HFF-Myc (cell line): ENCODE data around the gene EP400.

Experiments
- DNase-seq: peaks from one replicate; pipeline ENCODE4 v3.0.0-alpha.2; 2011; ENCODE audit warnings: low read depth; ENCODE audit errors: extremely low read depth
- H3K4me3 ChIP-seq: replicated peaks from 2 replicates; pipeline ENCODE4 v1.5.1; 2011; ENCODE audit warnings: low read depth, mild to moderate bottlenecking, control low read depth, low read length
- CTCF ChIP-seq: IDR thresholded peaks from 2 replicates; pipeline ENCODE4 v1.5.1; 2012; ENCODE audit warnings: mild to moderate bottlenecking, low read depth, low read length, control low read depth; ENCODE audit errors: missing control alignments

The EP400 gene

GRCh38 chr12:131949431-131950181 lies at the start of gene EP400:
Gene EP400 (plus strand): TSS chr12:131949942. CDS start chr12:131960620, 10,678 bp downstream.
- DNase-seq: peak; percentile 52
- TF ChIP-seq CTCF: peak; percentile 14
- H3K4me3 ChIP-seq: peak within 1 kb of the TSS; percentile 92

DNA sequence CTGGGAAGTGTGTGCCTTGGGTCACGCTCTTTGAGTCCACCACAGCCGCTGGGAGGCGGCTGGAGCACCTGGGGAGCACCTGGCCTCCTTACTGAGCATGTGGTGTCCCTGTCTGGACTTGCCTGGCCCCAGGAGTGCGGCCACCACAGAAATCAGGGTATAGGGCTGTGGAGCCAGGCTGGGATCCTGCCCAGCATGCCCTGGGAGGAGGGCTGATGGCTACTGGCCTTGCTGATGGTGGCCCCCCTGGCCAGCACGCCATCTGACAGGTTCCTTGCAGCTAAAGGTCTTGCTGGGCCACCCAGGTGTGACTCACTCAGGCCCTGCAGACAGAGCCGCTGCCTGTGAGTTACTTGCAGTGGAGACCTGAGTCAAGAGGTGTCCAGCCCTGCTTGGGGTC lies 49.3 kb upstream of the EP400 start:
- no peak for TF ChIP-seq CTCF
- H3K4me3 ChIP-seq: no peak overlapping the region
- DNase-seq: no peak

DNA sequence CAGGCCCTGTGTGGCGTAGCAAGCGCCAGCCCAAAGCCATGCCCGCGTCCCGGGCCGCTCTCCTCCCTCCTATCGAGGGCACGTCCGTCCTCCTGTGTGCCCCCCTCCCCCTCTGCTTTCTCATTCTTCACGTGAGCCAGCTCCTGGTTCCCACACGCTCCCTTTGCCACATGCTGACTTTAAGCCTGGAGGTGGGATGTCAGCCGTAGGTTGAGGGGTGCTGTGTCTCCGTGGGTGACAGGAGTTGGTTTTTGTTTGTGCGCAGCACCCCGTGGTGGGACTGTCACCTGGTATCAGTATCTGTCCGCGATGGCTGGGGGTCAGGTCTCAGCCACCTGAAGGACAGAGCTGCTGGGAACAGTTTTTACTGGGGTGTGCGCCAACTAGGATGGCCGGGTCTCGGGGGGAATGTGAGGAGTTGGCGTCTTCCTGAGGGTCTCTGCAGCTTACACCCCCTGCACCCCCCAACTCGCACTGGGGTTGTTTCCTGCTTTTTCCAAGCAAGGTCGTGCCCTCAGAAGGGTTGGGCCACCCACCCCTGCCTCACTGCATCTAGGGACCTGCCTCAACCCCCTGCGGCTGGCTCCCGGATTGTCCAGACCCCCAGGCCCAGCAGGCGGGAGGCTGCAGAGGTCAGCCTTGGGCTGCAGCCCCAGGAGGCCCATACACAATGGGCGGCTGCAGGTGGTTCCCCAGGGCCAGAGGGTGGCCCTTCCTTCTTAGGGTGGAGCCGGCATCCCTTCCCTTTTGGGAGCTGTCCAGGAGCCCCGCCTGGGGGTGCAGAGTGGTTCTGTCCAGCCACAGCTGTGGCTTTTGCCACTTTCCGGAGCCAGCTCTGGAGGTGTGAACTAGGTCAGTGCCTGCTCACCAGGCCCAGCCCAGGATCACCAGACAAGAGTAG lies 48.1 kb upstream of the EP400 start:
- DNase-seq: no peak
- H3K4me3 ChIP-seq: no peak overlapping the region
- no peak for TF ChIP-seq CTCF

GRCh38 chr12:131902332-131903241 lies 47.2 kb upstream of the EP400 start:
- TF ChIP-seq CTCF: no peak
- no peak for DNase-seq
- H3K4me3 ChIP-seq: no peak overlapping the region

DNA sequence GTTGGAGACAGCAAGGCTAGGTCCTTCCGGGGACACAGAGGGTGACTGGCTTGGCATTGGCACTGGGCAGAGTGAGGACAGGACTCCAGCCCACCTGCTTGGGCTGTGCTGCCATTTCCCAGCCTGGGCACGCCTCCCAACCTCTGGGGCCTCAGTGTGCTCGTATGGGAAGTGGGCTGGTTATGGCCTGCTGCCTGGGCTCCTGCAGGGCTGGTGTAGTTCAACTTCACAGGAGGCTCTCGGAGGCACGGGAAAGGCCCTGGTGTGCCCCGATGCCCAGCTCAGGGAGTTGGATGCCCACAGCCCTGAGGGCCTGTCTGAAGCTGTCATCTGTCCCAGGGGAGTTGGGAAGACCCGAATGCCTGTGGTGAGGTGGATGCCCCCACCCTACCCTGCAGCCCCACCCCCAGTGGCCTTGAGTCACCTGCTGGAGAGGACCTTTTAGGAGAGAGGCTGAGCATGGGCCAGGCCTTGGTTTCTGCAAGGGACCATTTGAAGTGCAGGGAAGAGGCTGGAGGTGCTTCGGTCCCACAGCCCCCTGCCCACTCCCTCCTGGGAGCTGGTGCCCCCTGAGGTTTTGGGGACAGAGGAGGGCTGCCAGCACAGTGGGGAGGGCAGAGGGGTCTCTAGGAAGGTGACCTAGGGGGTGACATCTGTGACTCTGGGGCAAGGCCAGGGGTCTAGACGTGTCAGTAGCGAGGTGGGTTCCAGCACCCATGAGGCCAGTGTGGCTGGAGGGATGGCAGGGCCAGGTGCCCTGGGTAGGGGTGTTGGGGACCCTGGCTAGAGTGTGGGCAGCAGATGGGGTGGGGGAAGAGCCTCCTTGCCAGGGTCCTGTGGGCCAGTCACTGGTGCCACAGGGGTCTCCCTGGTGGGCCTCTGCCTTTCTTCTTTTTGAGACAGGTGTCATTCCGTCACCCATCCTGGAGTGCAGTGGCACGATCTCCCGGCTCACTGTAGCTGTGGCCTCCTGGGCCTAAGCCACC lies 46.2 kb upstream of the EP400 start:
- no peak for TF ChIP-seq CTCF
- DNase-seq: no peak
- no peak overlapping the region for H3K4me3 ChIP-seq

DNA sequence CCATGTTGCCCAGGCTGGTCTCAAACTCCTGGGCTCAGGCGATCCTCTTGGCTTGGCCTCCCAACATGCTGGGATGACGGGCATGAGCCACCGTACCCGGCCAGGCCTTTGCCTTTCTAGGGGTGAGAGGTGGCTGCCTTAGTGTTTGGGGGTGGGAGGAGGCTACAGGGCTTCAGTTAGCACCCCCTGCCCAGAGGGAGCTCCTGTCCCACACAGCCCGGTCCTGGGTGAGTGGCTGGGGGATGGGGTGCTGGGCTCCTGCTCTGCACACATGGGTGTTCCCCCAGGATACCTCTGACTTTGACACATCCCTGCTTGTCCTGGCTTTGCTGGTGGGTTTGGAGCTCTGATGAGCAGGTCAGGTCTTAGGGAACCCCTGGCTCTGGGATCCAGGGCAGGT lies 45.4 kb upstream of the EP400 start:
- TF ChIP-seq CTCF: no peak
- H3K4me3 ChIP-seq: no peak overlapping the region
- no peak for DNase-seq
